TTC549 (cell line): ENCODE measurements around the gene DDN.

Experiments used
- FAIRE-seq: peaks from 2 replicates; lab custom pipeline; 2012; peaks lifted over from hg19 to GRCh38; lab: Jason Lieb, UNC

The DDN gene

DNA sequence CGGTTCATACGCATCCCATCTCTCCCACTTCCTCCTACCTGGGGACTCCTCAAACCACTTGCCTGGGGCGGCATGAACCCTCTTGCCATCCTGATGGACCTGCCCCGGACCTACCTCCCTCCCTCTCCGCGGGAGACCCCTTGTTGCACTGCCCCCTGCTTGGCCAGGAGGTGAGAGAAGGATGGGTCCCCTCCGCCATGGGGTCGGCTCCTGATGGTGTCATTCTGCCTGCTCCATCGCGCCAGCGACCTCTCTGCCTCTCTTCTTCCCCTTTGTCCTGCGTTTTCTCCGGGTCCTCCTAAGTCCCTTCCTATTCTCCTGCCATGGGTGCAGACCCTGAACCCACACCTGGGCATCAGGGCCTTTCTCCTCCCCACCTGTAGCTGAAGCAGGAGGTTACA, 17.4 kb downstream of the DDN start:
- FAIRE-seq, result no peak

- no peak for FAIRE-seq
Measured at GRCh38 chr12:48980953-48981756, 18.0 kb downstream of the DDN start.

DNA sequence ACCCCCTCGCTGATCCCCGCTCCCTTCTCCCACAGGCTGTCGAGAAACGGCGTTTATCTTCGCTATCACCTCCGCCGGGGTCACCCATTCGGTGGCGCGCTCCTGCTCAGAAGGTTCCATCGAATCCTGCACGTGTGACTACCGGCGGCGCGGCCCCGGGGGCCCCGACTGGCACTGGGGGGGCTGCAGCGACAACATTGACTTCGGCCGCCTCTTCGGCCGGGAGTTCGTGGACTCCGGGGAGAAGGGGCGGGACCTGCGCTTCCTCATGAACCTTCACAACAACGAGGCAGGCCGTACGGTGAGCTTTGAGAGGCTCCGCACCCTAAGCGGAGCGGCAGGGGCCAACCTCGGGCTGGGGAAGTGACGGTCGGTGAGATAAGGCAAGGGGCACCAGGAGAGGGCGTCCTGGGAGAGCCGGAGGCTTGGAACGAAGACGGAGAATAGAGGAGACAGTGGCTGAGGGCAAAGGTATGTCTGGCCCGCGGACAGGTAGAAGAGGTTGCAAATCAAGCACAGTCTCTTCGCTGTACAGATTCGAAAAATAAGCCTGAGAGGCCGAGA, 18.7 kb downstream of the DDN start:
- no peak for FAIRE-seq

DNA sequence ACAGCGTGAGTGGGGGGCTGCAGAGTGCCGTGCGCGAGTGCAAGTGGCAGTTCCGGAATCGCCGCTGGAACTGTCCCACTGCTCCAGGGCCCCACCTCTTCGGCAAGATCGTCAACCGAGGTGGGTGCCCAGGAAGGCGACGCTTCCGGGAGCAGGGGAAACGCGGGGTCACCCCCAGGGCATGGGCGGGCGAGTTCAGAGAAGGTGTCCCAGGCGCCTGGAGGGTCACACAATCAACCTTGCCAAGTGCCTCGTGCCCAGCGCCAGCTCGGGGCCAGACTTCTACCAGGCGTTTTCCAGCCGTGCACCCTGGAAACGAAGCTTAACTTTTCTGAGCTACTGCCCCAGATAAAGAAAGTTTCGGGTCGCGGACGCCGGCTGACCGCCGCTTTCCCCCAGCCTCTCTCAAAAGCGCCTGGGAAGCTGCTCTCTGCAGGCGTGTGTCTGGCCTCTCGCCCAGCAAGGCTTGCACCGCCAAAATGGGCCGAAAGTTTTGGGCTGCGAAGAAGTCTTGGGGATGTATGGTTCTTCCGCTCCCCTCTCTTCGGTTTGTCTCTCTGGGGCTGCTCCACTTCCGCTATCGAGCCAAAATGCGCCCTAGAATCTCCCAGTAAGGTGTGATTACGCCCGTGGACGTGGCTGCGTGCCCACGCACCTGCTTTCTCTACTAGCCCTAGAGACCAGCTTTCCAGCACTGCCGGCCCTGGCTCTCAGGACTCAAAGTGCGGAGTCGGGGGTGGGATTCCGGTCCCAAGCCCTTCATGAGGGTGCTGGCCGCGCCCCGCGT, 19.4 kb downstream of the DDN start:
- no peak for FAIRE-seq

DNA sequence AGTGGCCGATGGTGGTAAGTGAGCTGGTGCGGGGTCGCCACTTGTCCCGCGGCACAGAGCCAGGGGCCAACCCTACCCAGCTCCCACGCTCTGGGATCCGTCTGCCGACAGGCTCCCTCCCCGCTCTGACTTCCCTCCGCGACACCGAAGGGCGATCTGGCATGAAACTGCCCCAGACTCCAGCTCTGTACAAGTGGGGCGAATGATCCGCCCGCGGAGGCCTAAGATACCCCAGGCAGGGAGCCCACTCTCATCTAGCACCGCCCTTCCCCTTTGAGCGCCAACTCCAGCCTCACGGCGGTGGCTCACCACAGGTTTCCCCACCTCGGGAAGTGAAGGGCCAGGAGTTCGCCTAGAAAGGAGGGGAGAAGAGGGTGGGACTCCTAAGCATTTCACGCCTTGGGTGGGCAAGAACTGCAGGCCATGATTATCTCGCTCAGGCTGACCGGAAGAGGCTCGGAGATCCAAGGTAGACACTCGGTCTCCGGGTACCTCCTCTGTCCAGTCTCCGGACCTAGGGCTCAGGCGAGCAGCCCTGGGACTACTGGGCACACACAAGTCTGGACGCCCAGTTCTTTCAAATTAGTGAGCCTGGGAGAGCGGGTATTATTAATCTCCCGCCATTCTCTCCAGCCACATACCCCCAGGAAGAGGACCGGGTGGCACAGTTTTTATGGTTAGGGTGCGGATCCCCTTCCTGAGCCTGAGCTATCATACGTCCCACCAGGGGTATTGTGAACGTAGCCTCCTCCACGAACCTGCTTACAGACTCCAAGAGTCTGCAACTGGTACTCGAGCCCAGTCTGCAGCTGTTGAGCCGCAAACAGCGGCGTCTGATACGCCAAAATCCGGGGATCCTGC, 20.2 kb downstream of the DDN start:
- no peak for FAIRE-seq

- no peak for FAIRE-seq
Measured at GRCh38 chr12:48978291-48978740, 20.9 kb downstream of the DDN start, which contains the start of gene WNT1. TSS of gene WNT1 (plus strand) at chr12:48978322. CDS start at chr12:48978651, 329 bp downstream.

DNA sequence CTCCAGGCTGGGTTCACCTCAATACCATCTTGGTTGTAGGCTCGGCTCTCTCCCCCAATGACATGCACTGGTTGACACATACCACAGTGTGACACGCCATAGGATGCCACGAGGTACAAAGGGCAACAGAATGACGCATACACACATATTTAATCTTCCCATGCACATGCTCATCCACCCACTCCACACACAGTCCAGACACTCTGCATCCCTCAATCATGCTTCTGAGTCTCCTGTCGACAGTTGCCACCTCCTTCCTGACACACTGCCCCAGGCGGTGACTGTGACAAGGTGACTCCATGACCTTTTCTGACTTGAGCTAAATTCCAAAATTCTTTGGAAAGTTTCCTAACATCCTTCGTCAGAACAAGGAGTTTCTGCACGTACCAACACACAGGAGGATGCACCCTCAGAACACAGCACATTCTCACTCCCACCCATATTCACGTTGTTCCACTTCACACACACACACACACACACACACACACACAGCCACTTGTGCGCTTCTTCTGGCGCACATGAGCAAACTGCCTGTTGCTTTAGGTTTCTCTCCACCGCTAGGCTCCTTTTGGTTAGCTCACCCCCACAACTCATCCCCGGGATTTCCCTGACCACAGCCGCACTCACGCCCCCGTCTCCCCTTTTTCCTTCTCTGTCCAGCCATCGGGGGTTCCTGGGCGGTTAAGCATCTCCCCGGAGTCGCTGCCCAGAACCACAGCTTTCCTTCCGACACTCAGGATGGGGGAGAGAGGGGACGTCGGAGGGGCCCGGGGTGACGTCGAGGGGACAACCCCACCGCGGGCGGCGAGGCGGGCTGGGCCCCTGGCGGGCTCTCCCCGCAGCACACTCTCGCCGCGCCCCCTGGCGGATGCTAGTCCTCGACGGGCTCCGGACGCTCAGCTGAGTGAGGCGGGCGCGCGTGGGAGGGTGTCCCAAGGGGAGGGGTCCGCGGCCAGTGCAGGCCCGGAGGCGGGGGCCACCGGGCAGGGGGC, 21.6 kb downstream of the DDN start:
- FAIRE-seq, result no peak

DNA sequence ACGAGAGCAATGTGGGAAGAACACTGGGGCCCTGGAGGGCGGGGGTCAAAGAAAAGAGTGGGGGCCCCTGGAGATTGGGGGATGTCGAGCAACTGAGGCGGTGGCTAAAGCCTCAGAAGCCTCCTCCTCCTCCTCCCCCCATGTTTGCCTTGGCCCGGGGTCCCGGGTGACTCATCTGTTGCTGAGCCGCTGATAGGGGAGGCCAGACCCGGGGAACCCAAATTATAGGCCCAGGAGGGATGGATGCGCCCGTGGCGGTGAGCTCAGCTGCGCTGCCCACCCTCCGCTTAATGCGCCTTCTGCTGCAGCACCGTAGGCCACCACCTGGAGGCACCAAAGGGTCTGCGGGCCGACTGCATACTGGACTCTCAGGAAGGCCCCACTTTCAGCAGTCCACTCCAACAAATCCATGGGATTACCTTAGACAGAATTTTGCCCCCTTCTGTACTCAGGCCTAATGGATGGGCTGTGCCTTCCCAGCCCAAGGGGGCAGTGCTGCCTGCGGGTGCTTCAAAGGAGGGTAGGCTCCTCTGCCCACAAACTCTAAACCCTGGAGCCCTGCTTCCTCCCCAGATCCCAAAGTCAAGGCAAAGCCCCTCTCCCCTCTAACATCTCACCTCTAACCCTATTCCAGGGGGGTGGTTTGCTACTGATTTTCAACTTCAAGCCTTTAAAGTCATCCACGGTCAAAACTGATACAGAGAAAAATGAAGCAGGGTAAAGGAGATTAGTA, 25.1 kb downstream of the DDN start:
- FAIRE-seq, result no peak

DNA sequence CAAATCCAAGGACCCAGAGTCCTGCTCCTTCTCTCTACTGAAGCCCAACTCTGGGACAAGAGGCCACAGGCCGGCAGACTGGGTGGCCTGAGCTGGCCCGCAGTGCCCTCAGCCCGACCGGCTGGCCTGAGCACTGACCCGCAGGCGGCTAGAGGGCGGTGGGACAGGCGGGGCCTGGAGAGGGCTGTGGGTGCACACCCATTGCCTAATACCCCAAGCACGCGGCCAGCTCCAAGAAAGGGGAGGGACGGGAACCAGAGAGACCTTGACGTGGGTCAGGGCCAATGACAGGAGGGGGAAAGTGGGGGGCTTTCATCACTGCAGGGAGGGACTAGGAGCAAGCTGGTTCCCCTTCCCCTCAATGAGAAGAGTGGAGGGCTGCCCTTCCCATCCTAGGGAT, 25.6 kb downstream of the DDN start:
- FAIRE-seq, result no peak

DNA sequence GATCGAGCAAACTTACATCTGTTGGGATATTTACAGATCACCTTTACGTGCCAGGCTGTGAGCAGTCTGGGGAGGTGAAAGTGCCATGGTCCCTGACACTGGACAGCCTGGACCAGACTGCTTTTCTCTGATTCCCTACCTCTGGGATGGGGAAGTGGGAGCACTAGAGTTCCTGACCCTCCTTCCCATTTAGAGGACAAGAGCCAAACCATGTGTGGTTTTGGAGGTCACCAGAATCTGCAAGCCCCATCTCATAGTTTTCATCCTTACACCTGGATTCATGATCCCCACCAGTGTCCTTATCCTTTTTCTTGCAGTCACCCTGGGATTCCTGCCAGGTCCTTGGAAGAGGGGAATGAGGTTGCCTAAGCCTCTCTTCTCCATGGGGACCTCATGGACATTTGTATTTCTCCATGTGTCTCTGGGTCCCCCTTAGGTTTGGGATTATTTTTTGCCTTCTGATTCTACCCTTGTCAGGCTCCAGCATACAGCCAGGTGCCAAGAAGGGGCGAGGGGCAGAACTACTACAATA, 26.2 kb downstream of the DDN start:
- FAIRE-seq, result no peak

DNA sequence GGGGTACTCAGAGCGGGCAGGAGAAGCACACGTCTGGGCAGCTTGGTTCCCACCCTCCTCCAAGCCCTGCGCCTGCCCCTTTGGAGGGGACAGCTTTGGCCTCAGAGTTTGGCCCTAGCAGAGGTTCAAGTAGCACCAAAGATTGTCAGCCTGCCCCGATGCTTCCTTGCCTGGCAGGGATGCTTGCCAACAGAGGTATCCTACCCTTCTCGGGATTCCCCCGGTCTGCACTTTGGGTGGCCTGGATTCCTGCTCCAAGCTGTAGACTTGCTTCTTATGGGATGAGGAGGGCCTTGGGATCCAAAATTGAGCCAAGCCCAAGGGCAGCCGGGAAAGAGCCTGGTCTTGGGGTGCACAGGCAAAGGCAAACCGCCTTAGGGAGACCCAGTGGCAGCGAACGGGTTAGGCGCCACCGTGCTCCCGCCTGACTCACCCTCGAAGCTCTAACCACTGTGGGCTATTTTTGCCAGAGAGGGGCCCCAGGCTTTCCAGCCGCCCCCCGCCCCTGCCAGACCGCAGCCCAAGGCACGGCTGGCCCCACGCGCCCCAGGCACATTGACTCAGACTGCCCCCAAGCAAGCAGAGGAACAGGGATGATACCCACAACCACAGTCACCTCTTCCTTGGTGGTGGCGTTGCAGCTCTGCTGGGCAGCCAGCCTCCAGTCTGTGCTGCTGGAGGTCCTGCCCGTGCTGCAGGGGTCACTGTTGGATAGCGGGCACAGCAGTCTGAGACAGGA, 26.8 kb downstream of the DDN start:
- no peak for FAIRE-seq

- FAIRE-seq, result no peak
Measured at GRCh38 chr12:48970702-48971334, 28.4 kb downstream of the DDN start.

- no peak for FAIRE-seq
Measured at GRCh38 chr12:48969833-48970701, 29.1 kb downstream of the DDN start.

DNA sequence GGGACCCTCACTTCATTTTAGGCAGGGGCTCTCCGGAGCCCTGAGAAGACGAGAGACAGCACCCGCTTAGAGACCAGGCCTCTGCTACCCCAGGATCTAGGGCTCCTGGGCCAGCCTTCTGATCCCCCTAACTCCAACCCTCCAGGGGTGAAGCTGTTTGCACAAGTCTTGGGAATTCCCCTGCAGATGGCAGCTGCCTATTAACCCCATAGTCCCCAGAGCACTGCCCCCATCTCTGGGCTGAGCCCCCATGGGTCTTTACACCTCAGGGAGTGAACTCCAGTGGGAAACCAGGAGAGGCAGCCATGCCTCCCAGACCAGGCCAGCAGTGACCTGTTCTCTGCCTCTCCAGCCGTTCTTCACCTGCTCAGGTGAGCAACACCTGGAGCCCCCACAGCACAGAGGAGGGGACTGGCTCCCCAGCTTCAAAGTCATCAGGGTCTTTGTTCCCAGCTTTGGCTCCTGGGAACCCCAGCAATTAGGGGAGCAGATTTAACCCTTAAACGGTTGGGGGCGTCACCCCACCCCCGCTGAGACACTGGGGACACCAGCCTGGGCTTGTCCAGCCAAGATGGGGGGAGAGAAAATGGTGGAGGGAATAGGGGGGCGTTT, 29.9 kb downstream of the DDN start:
- no peak for FAIRE-seq

DNA sequence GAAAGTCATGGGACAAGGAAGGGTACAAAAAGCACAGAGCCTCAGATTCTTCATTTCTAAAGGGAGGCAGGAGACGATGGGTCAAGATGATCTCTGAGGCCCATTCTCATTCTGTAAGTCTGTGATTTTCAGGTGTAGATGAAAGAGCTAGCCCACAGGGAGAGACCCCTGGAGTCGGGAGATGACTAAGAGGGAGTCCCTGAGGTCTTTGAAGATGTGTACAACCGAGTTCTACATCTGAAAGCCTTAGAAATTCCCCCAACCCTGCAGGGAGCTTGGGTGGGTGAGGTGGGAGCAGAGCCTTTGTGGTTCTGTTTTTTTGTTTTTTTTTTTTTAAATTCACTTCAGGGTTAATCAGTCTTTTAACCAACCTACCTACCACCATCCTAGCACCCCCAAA, 30.7 kb downstream of the DDN start:
- FAIRE-seq, result no peak

DNA sequence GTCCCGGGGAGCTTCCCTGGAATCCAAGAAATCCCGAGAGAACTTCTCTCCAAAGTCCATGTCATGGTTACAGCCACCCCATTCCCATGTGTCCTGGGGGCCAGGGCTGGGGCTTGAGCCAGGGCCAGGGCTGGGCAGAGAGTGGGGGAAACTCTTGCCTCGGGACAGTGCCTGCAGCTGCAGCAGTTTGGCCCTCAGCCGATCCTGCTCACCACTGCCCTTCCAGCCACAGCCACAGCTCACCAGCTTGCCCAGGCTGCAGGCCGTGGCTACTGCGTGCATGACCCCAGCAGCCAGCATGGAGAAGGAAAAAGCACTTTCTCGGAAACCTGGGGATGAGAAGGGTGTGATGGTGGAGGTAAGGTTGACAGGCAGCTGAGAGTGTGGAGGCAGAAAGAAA, 31.2 kb downstream of the DDN start:
- no peak for FAIRE-seq

- FAIRE-seq, result no peak
Measured at GRCh38 chr12:48966177-48966895, 32.8 kb downstream of the DDN start.
